Right ventricle myocardium inferior (tissue), 1 donor: ENCODE data around the gene FH. TPM values are rescaled to one million over a fixed set of nuclear protein-coding genes. Genes with fewer than 3 reads are reported as not detected.

Source experiments
- ATAC-seq: fragments of 200-7000 bp; cut with Tn5 transposase; one replicate; pipeline ENCODE4 v1.9.1; 2020; ENCODE audit warnings: mild to moderate bottlenecking, moderate library complexity
- DNase-seq: peaks from one replicate; pipeline ENCODE4 v3.0.0; 2021; ENCODE audit errors: missing footprints
- intact Hi-C: fragments of 100-400 bp; cut with DNase I; formaldehyde crosslinking; loops from one replicate; pipeline ENCODE4 v1.11.0; 2022
- total RNA-seq: library from RNA; stranded (reverse); fragmentation: NEBNext Ultra II Directional; extraction: Animal tissue kit (Norgen Biotek cat#: 25700); gene quantifications from one replicate; pipeline ENCODE4 v1.2.1, GENCODE V29; 2021
- donor health status: DM: no; HTN: yes; CAD: no; lungs with severe emphysema.

Gene FH
- total RNA-seq, 1 donor from 2014 or later, result 235 TPM

- ATAC-seq, result peak; percentile 76
- intact Hi-C loops, result loop anchor here (5.0 kb wide), 1 partner anchor 316 kb away; the partner anchor contains the start of gene EXO1
- DNase-seq, result no peak
Observed at GRCh38 chr1:241531195-241532161, 11.9 kb upstream of the FH start.

- ATAC-seq, result no peak
- intact Hi-C loops, result no loop called here
- DNase-seq, result no peak
Observed at GRCh38 chr1:241527146-241527545, 7.6 kb upstream of the FH start.

- DNase-seq (no peak), ATAC-seq (no peak)
- intact Hi-C loops, result no loop called here
Observed at GRCh38 chr1:241525026-241525425, 5.5 kb upstream of the FH start.

- intact Hi-C loops, result no loop called here
- ATAC-seq (no peak), DNase-seq (no peak)
Observed at GRCh38 chr1:241521718-241522117, 2.2 kb upstream of the FH start.

- DNase-seq (no peak), ATAC-seq (no peak)
- intact Hi-C loops, result no loop called here
Observed at GRCh38 chr1:241520080-241520465, 518 bp upstream of the FH start.

- DNase-seq, result no peak
Observed at GRCh38 chr1:241518476-241519307, 863 bp downstream of the FH start.

GRCh38 chr1:241513378-241513777, 6.2 kb downstream of the FH start:
- no peak for DNase-seq
- intact Hi-C loops, result no loop called here
- ATAC-seq, result no peak

More at GRCh38 chr1:241518476-241519307, 863 bp downstream of the FH start:
- ATAC-seq, result peak; percentile 28
- intact Hi-C loops, result loop anchor here (5.0 kb wide), 1 partner anchor 124 kb away; the partner anchor contains the start of genes CHML and OPN3

- ATAC-seq (no peak), DNase-seq (no peak)
- intact Hi-C loops, result no loop called here
Observed at GRCh38 chr1:241507189-241507863, 12.2 kb downstream of the FH start.

GRCh38 chr1:241503444-241503843, 16.1 kb downstream of the FH start:
- intact Hi-C loops, result no loop called here
- DNase-seq (no peak), ATAC-seq (no peak)

GRCh38 chr1:241499910-241500309, 19.6 kb downstream of the FH start:
- no peak for ATAC-seq

GRCh38 chr1:241495741-241496140, 23.8 kb downstream of the FH start:
- ATAC-seq (no peak), DNase-seq (no peak)
- intact Hi-C loops, result no loop called here

More at GRCh38 chr1:241499910-241500309, 19.6 kb downstream of the FH start:
- intact Hi-C loops, result no loop called here
- no peak for DNase-seq

- intact Hi-C loops, result no loop called here
- DNase-seq (no peak), ATAC-seq (no peak)
Observed at GRCh38 chr1:241488739-241489138, 30.8 kb downstream of the FH start.

GRCh38 chr1:241485554-241485992, 34.0 kb downstream of the FH start:
- no peak for DNase-seq
- ATAC-seq, result no peak
- intact Hi-C loops, result no loop called here

GRCh38 chr1:241485145-241485544, 34.4 kb downstream of the FH start:
- intact Hi-C loops, result no loop called here
- DNase-seq (no peak), ATAC-seq (no peak)

GRCh38 chr1:241482761-241483250, 36.7 kb downstream of the FH start:
- DNase-seq (no peak), ATAC-seq (no peak)
- intact Hi-C loops, result no loop called here

- DNase-seq (no peak), ATAC-seq (no peak)
- intact Hi-C loops, result no loop called here
Observed at GRCh38 chr1:241479294-241479693, 40.3 kb downstream of the FH start.

GRCh38 chr1:241475671-241476070, 43.9 kb downstream of the FH start:
- intact Hi-C loops, result no loop called here
- DNase-seq (no peak), ATAC-seq (no peak)

- DNase-seq, result no peak
- intact Hi-C loops, result no loop called here
- ATAC-seq, result no peak
Observed at GRCh38 chr1:241473026-241473425, 46.5 kb downstream of the FH start.
